ENCODE data around the gene CCNE1. TPM values are rescaled to one million over a fixed set of nuclear protein-coding genes. Genes with fewer than 3 reads are reported as not detected.
A peak's percentile ranks its signal among the peaks of the same experiment; 100 is the strongest.

CCNE1 gene
- polyA plus RNA-seq (2012; ENCODE audit: low read depth, missing spikeins), result 16.5 TPM

GRCh38 chr19:29811125-29812079, at the start of gene CCNE1:
CCNE1 (plus strand) TSS chr19:29811991; CDS start chr19:29812556, 565 bp downstream.
- FAIRE-seq, result peak; percentile 92
- DNase-seq (ENCODE audit: insufficient read length, low spot score), result peak; percentile 93
- TF ChIP-seq POLR2A (IDR thresholded peaks at IDR 0.05; ENCODE audit: low read depth, low read length) (peak; percentile 83), PAX5 (IDR thresholded peaks at IDR 0.05; ENCODE audit: insufficient read depth, low read length, severe bottlenecking) (no peak), SPI1 (IDR thresholded peaks at IDR 0.05; ENCODE audit: low read depth, low read length) (no peak), POLR2AphosphoS5 (IDR thresholded peaks at IDR 0.05; ENCODE audit: low read depth, low read length) (0 out of 2 replicates have a peak, but pooled peaks have one; percentile 57), TAF1 (IDR thresholded peaks at IDR 0.05; ENCODE audit: low read depth, low read length) (no peak), POU2F2 (IDR thresholded peaks at IDR 0.05; ENCODE audit: low read depth, low read length) (peak; percentile 50; the same call in 1 of the 2 replicates)

- no peak for TF ChIP-seq TAF1 (IDR thresholded peaks at IDR 0.05; ENCODE audit: low read depth, low read length)
- no peak for TF ChIP-seq SPI1 (IDR thresholded peaks at IDR 0.05; ENCODE audit: low read depth, low read length)
- TF ChIP-seq POU2F2 (IDR thresholded peaks at IDR 0.05; ENCODE audit: low read depth, low read length), result no peak
- TF ChIP-seq PAX5 (IDR thresholded peaks at IDR 0.05; ENCODE audit: insufficient read depth, low read length, severe bottlenecking), result no peak
- TF ChIP-seq POLR2AphosphoS5 (IDR thresholded peaks at IDR 0.05; ENCODE audit: low read depth, low read length), result no peak
- TF ChIP-seq POLR2A (IDR thresholded peaks at IDR 0.05; ENCODE audit: low read depth, low read length), result no peak
- FAIRE-seq (no peak), DNase-seq (ENCODE audit: insufficient read length, low spot score) (no peak)
Observed at GRCh38 chr19:29763196-29763595, 48.6 kb upstream of the CCNE1 start.

GRCh38 chr19:29764361-29764760, 47.4 kb upstream of the CCNE1 start:
- DNase-seq (ENCODE audit: insufficient read length, low spot score) (no peak), FAIRE-seq (no peak)
- TF ChIP-seq TAF1 (IDR thresholded peaks at IDR 0.05; ENCODE audit: low read depth, low read length) (no peak), POU2F2 (IDR thresholded peaks at IDR 0.05; ENCODE audit: low read depth, low read length) (no peak), POLR2A (IDR thresholded peaks at IDR 0.05; ENCODE audit: low read depth, low read length) (no peak), POLR2AphosphoS5 (IDR thresholded peaks at IDR 0.05; ENCODE audit: low read depth, low read length) (no peak), SPI1 (IDR thresholded peaks at IDR 0.05; ENCODE audit: low read depth, low read length) (no peak), PAX5 (IDR thresholded peaks at IDR 0.05; ENCODE audit: insufficient read depth, low read length, severe bottlenecking) (no peak)

- no peak for FAIRE-seq
Observed at GRCh38 chr19:29766100-29766499, 45.7 kb upstream of the CCNE1 start.

GRCh38 chr19:29767039-29767735, 44.6 kb upstream of the CCNE1 start:
- no peak for TF ChIP-seq POLR2A (IDR thresholded peaks at IDR 0.05; ENCODE audit: low read depth, low read length)
- TF ChIP-seq POLR2AphosphoS5 (IDR thresholded peaks at IDR 0.05; ENCODE audit: low read depth, low read length), result no peak
- no peak for TF ChIP-seq SPI1 (IDR thresholded peaks at IDR 0.05; ENCODE audit: low read depth, low read length)
- TF ChIP-seq POU2F2 (IDR thresholded peaks at IDR 0.05; ENCODE audit: low read depth, low read length), result no peak
- no peak for TF ChIP-seq PAX5 (IDR thresholded peaks at IDR 0.05; ENCODE audit: insufficient read depth, low read length, severe bottlenecking)
- no peak for TF ChIP-seq TAF1 (IDR thresholded peaks at IDR 0.05; ENCODE audit: low read depth, low read length)
- no peak for DNase-seq (ENCODE audit: insufficient read length, low spot score)
- no peak for FAIRE-seq

More at GRCh38 chr19:29766100-29766499, 45.7 kb upstream of the CCNE1 start:
- TF ChIP-seq TAF1 (IDR thresholded peaks at IDR 0.05; ENCODE audit: low read depth, low read length) (no peak), POLR2AphosphoS5 (IDR thresholded peaks at IDR 0.05; ENCODE audit: low read depth, low read length) (no peak), POLR2A (IDR thresholded peaks at IDR 0.05; ENCODE audit: low read depth, low read length) (no peak), POU2F2 (IDR thresholded peaks at IDR 0.05; ENCODE audit: low read depth, low read length) (no peak), PAX5 (IDR thresholded peaks at IDR 0.05; ENCODE audit: insufficient read depth, low read length, severe bottlenecking) (no peak), SPI1 (IDR thresholded peaks at IDR 0.05; ENCODE audit: low read depth, low read length) (no peak)
- DNase-seq (ENCODE audit: insufficient read length, low spot score), result no peak

- DNase-seq (ENCODE audit: insufficient read length, low spot score), result no peak
- TF ChIP-seq POLR2AphosphoS5 (IDR thresholded peaks at IDR 0.05; ENCODE audit: low read depth, low read length) (no peak), SPI1 (IDR thresholded peaks at IDR 0.05; ENCODE audit: low read depth, low read length) (no peak), POU2F2 (IDR thresholded peaks at IDR 0.05; ENCODE audit: low read depth, low read length) (no peak), POLR2A (IDR thresholded peaks at IDR 0.05; ENCODE audit: low read depth, low read length) (no peak)
- FAIRE-seq, result no peak
Observed at GRCh38 chr19:29768166-29768565, 43.6 kb upstream of the CCNE1 start.

- TF ChIP-seq SPI1 (IDR thresholded peaks at IDR 0.05; ENCODE audit: low read depth, low read length) (no peak), POU2F2 (IDR thresholded peaks at IDR 0.05; ENCODE audit: low read depth, low read length) (no peak), POLR2A (IDR thresholded peaks at IDR 0.05; ENCODE audit: low read depth, low read length) (no peak), POLR2AphosphoS5 (IDR thresholded peaks at IDR 0.05; ENCODE audit: low read depth, low read length) (no peak), PAX5 (IDR thresholded peaks at IDR 0.05; ENCODE audit: insufficient read depth, low read length, severe bottlenecking) (no peak), TAF1 (IDR thresholded peaks at IDR 0.05; ENCODE audit: low read depth, low read length) (no peak)
- DNase-seq (ENCODE audit: insufficient read length, low spot score) (no peak), FAIRE-seq (no peak)
Observed at GRCh38 chr19:29769997-29770396, 41.8 kb upstream of the CCNE1 start.

- TF ChIP-seq POLR2A (IDR thresholded peaks at IDR 0.05; ENCODE audit: low read depth, low read length) (no peak), TAF1 (IDR thresholded peaks at IDR 0.05; ENCODE audit: low read depth, low read length) (no peak), POU2F2 (IDR thresholded peaks at IDR 0.05; ENCODE audit: low read depth, low read length) (no peak), POLR2AphosphoS5 (IDR thresholded peaks at IDR 0.05; ENCODE audit: low read depth, low read length) (no peak), SPI1 (IDR thresholded peaks at IDR 0.05; ENCODE audit: low read depth, low read length) (no peak), PAX5 (IDR thresholded peaks at IDR 0.05; ENCODE audit: insufficient read depth, low read length, severe bottlenecking) (no peak)
- FAIRE-seq (no peak), DNase-seq (ENCODE audit: insufficient read length, low spot score) (no peak)
Observed at GRCh38 chr19:29770648-29771047, 41.1 kb upstream of the CCNE1 start.

Data from GM12891 (cell line).